Naive thymus-derived CD8-positive, alpha-beta T cell (primary cell): ENCODE results near the gene SYT9. TPM values are rescaled to one million over a fixed set of nuclear protein-coding genes. Genes with fewer than 3 reads are reported as not detected.
A peak's percentile ranks its signal among the peaks of the same experiment; 100 is the strongest.

Experiments
- ATAC-seq, 2 donors: fragments of 150-1000 bp; cut with Tn5 transposase in 1 of 2; sonication (Bioruptor Pico), chemical (Tn5 transposase) in 1 of 2; 1 replicate in 1 of 2; 2 replicates in 1 of 2; pipeline ENCODE4 v1.10.0; 2021; ENCODE audit warnings: mild to moderate bottlenecking in 2 of 2, moderate library complexity in 2 of 2
- POLR2A ChIA-PET: fragments of 350-600 bp; sonication (Branson Sonifier 250); formaldehyde crosslinking; loops from one replicate; lab custom pipeline; 2021; ENCODE audit warnings: antibody characterized with exemption; lab: Charles Lee
- DNase-seq, 10 donors: peaks; one replicate each; pipeline versions ENCODE4 v3.0.0 to v3.0.0-alpha.2; 2020 to 2022
- H3K27ac Mint-ChIP-seq, 10 donors: one replicate each; pipeline ENCODE4 v1.8.0; 2020 to 2022; ENCODE audit warnings: mild to moderate bottlenecking in 10 of 10, mixed read lengths in 10 of 10, moderate library complexity in 4 of 10, inconsistent platforms in 1 of 10
- H3K27me3 Mint-ChIP-seq, 5 donors: one replicate each; pipeline ENCODE4 v1.8.0; 2021 to 2022; ENCODE audit warnings: mixed read lengths in 5 of 5
- H3K36me3 Mint-ChIP-seq, 3 donors: one replicate each; pipeline ENCODE4 v1.8.0; 2020 to 2022; ENCODE audit warnings: mixed read lengths in 3 of 3, mild to moderate bottlenecking in 2 of 3, inconsistent platforms in 1 of 3
- H3K4me1 Mint-ChIP-seq, 4 donors: one replicate each; pipeline ENCODE4 v1.8.0; 2021 to 2022; ENCODE audit warnings: mixed read lengths in 4 of 4
- H3K4me3 Mint-ChIP-seq, 10 donors: one replicate each; pipeline ENCODE4 v1.8.0; 2020 to 2022; ENCODE audit warnings: mild to moderate bottlenecking in 10 of 10, mixed read lengths in 10 of 10, moderate library complexity in 6 of 10, inconsistent platforms in 1 of 10
- H3K9me3 Mint-ChIP-seq, 9 donors: one replicate each; pipeline ENCODE4 v1.8.0; 2020 to 2022; ENCODE audit warnings: mixed read lengths in 9 of 9, mild to moderate bottlenecking in 3 of 9, inconsistent platforms in 1 of 9, moderate library complexity in 1 of 9
- polyA plus RNA-seq, 3 donors: library from polyadenylated mRNA; unstranded; fragments of 300-500 nt; fragmentation: Illumina TruSeq; gene quantifications; one replicate each; pipeline ENCODE4 v1.2.3, GENCODE V29; 2021
- total RNA-seq, 8 experiments: library from RNA in 2 of 8; stranded (reverse) in 2 of 8; gene quantifications; one replicate each; pipeline ENCODE4 v1.2.3 and lab custom pipeline; 2021 to 2026

The SYT9 gene
- total and polyA plus RNA-seq, 5 experiments from 2014 or later, result not detected

DNA sequence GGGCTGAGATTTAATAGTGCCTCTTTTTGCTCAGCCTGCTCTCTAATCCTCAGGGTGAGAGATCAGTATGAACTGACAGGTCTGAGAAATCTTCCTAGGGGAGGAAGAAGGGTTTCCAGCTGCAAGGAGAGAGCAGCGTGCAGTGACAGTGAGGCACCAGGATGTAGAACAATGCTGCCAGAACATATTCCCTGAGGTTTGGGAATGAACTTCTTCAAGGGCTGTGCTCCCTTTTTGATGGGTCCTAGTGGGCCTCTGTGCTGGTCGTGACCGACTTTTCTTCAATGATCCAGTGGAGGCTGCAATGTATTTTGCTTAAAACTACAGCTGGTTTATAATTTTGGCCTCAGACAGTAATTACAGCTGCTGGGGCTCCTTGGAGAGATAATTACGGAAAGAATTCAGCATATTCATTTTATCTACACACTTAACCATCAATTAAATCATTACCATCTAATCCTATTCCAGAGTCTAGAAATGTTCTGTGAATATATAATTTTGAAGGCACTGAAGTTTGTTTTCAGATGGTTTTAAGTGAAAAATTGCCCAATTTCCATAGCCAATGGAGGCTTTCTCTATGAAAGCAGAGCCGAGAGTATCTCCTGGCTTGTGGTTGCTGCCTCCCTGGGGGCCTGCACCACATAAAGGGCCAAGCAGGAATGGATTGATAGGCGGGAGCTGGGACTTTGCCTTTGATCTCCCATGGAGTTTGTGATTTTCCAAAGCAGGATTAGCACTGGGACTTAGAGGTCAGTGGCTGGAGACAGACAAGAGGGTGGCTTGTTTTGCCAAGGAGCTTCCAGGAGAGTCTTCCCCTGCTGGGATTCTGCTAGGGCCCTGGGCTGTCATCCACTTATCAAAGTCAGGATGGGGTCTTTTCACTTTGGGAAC, 192.6 kb downstream of the SYT9 start:
- POLR2A ChIA-PET, result no interaction called here
- H3K36me3 Mint-ChIP-seq, result peaks cover 0 to 4% (median 1%) of the 10 kb centered on the region in 3 donors
- H3K27ac Mint-ChIP-seq, result no peak overlapping the region
- peaks cover 0 to 8% (median 2%) of the 10 kb centered on the region in 5 donors for H3K27me3 Mint-ChIP-seq
- H3K4me3 Mint-ChIP-seq, result no peak overlapping the region
- no peaks in the 10 kb centered on the region for H3K9me3 Mint-ChIP-seq
- DNase-seq, result no peak
- H3K4me1 Mint-ChIP-seq, result no peaks in the 10 kb centered on the region
- ATAC-seq, result no peak

DNA sequence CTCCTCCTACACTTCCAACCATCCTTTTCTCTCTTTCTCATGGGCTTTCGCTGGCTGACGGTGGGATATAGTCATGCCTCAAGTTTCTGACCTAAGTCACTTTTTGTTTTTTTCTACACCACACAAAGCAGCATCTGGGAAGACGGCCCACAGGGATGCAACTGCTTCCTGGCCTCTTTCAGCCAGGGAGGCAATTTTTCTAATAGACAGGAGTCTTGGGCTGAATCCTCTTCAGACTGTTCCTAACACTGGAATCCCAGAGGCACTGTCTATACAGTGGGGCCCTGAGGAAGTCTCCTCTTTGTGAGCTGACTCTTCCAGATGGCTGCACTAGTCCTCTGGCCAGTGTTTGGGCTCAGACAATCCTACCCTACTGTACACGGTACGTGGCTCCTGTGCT, 193.9 kb downstream of the SYT9 start:
- H3K9me3 Mint-ChIP-seq, result no peaks in the 10 kb centered on the region
- DNase-seq, result no peak
- no peak for ATAC-seq
- H3K27me3 Mint-ChIP-seq, result peaks cover 0 to 8% (median 2%) of the 10 kb centered on the region in 5 donors
- peaks cover 0 to 3% (median 0%) of the 10 kb centered on the region in 3 donors for H3K36me3 Mint-ChIP-seq
- no peak overlapping the region for H3K4me3 Mint-ChIP-seq
- H3K4me1 Mint-ChIP-seq, result no peaks in the 10 kb centered on the region
- POLR2A ChIA-PET, result no interaction called here
- H3K27ac Mint-ChIP-seq, result peak overlapping the region in 1 of 10 donors; percentile 27

DNA sequence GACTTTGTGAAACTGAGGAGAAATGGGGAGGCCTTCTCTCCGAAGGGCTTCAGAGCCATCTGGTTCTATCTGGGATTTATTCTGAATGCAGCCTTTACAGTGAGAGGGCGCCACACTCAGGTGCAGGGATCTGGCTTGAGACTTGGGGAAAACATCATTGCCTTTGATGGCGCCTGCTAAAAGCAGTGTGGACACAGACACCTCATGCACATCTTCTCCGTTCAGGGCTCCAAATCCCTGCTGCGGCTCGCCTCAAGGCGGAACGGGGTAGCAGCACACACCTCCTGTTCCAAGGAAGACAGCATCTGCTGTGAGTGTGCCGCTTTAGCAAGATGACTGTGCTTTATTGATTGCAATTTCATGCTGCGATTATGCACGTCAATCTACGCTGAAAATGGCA, 196.5 kb downstream of the SYT9 start:
- H3K27me3 Mint-ChIP-seq, result peaks cover 0 to 8% (median 2%) of the 10 kb centered on the region in 5 donors
- H3K9me3 Mint-ChIP-seq, result no peaks in the 10 kb centered on the region
- H3K4me1 Mint-ChIP-seq, result no peaks in the 10 kb centered on the region
- ATAC-seq (no peak), DNase-seq (no peak)
- no peak overlapping the region for H3K27ac Mint-ChIP-seq
- H3K4me3 Mint-ChIP-seq, result no peak overlapping the region
- POLR2A ChIA-PET, result no interaction called here
- no peaks in the 10 kb centered on the region for H3K36me3 Mint-ChIP-seq

DNA sequence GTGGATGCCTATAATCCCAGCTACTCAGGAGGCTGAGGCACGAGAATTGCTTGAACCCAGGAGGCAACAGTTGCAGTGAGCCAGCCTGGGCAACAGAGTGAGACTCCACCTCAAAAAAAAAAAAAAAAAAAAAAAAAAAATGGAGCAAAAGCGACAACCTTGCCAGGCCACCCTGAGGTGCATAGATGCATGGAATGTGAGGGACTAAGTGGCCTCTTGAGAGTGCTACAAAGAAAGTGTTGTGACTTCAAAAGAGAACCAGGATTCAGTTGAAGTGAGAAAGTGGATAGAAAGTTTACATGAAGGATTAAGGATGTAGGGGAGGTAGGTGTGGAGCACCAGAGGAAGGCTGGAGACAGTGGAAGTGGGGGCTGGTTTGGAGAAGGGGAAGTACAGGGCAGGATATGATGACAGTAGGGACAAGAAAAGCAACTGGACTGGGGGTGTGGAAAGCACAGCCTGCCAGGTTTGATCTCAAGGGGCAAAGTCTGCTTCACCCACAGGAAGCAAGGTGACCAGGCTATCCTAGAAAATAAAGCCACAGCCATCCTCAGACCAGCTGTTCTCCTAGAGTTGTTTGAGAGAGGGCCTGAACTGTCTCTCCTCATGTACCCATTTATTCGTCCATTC, 197.6 kb downstream of the SYT9 start:
- Mint-ChIP-seq H3K9me3 (no peaks in the 10 kb centered on the region), H3K27me3 (peaks cover 0 to 8% (median 2%) of the 10 kb centered on the region in 5 donors), H3K4me3 (no peak overlapping the region), H3K4me1 (no peaks in the 10 kb centered on the region), H3K36me3 (no peaks in the 10 kb centered on the region), H3K27ac (no peak overlapping the region)
- no peak for ATAC-seq
- no peak for DNase-seq
- POLR2A ChIA-PET, result no interaction called here

DNA sequence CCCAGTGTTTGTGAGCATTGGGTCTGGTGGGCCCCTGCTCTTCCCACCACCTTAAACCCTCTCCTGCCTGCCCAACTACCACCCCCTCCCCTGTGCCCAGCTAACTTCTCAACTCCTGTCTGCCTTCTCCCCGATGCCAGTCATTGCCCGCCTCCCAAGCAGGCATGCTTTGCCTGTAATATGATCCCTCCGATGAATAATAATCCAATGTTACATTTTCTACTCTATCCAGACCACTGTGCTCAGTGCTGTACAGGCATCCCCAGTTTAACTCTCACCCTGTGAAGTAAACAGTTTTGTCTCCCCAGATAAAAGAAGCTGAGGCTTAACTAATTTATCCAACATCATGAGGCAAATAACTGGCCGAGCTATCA, 198.1 kb downstream of the SYT9 start:
- H3K9me3 Mint-ChIP-seq, result no peaks in the 10 kb centered on the region

DNA sequence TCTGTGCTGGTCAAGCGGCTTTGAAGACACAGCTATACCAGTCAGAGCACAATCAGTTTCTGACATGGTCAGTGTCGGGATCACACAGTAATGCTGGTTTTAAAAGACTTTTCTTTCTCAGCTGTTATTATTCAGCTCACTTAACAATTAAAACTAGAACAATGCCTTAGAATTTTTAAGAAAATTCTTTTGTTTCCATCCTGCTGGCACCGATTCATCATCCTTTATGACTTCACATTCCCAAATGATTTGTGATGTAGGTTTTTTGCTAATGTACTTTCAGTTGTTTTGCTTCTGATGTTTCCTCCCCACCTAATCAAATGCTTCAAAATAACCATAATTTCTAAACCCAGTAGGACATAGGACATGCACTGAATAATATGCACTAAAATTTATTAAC, 199.1 kb downstream of the SYT9 start:
- H3K4me3 Mint-ChIP-seq, result no peak overlapping the region
- ATAC-seq, result no peak
- POLR2A ChIA-PET, result no interaction called here
- no peaks in the 10 kb centered on the region for H3K36me3 Mint-ChIP-seq
- peaks cover 0 to 4% (median 0%) of the 10 kb centered on the region in 5 donors for H3K27me3 Mint-ChIP-seq
- no peak overlapping the region for H3K27ac Mint-ChIP-seq
- no peak for DNase-seq
- no peaks in the 10 kb centered on the region for H3K4me1 Mint-ChIP-seq
- no peaks in the 10 kb centered on the region for H3K9me3 Mint-ChIP-seq

More for the DNA sequence above, 198.1 kb downstream of the SYT9 start:
- H3K4me3 Mint-ChIP-seq, result no peak overlapping the region
- H3K27ac Mint-ChIP-seq, result peak overlapping the region in 1 of 10 donors; percentile 47
- no peaks in the 10 kb centered on the region for H3K36me3 Mint-ChIP-seq
- H3K27me3 Mint-ChIP-seq, result peaks cover 0 to 8% (median 2%) of the 10 kb centered on the region in 5 donors
- POLR2A ChIA-PET, result no interaction called here
- no peaks in the 10 kb centered on the region for H3K4me1 Mint-ChIP-seq
- ATAC-seq, result no peak
- no peak for DNase-seq

DNA sequence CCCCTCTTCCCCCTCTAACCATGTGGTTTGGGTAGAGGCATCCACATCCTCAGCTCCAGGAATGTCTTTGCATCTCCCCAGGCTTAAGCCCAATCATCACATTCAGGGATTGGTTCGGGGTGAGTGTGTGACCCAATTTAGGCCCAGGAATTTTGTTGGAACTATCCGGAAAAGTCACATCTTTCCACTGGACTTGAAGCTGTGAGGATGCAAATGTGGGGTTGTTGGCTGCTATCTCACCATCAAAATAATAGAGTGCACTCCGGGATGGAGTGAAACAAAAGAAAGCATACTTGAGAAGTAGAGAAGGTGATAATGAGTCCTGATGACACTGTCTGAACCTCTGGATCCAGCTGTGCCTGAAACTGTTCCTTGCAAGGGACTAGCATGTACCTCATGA, 199.8 kb downstream of the SYT9 start:
- DNase-seq (no peak), ATAC-seq (no peak)
- POLR2A ChIA-PET, result no interaction called here
- Mint-ChIP-seq H3K4me3 (no peak overlapping the region), H3K27ac (no peak overlapping the region), H3K9me3 (no peaks in the 10 kb centered on the region), H3K4me1 (no peaks in the 10 kb centered on the region), H3K36me3 (peaks cover 0 to under 1% (median 0%) of the 10 kb centered on the region in 3 donors), H3K27me3 (peaks cover 0 to 4% (median 0%) of the 10 kb centered on the region in 5 donors)

DNA sequence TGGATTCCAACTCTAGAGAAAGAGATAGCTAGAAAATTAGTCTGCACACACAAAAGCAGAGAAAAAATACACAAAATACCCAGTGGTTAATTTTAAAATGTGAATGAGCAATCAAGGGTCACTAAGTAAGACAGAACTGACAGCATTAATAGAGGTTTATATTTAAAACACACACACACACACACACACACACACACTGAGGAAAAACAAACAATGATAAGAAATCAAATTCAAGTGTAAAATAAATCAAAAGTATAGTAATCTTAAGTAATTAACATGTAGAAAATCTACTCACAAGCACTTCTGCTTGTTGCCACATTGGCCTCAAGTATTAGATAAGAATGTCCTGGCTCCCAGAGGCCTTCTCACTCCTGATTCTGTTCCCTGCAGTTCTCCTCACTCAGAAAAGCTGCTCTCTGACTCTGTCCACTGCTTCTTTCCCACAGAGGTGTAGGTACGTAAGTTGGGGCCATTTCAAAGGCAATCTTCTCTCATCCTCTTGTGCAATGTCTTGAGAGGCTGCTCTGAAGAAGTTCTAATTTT, 200.3 kb downstream of the SYT9 start:
- no peak overlapping the region for H3K27ac Mint-ChIP-seq
- H3K36me3 Mint-ChIP-seq, result peaks cover 0 to 3% (median 1%) of the 10 kb centered on the region in 3 donors
- no peak for DNase-seq
- H3K9me3 Mint-ChIP-seq, result no peaks in the 10 kb centered on the region
- peaks cover 0 to 3% (median 0%) of the 10 kb centered on the region in 5 donors for H3K27me3 Mint-ChIP-seq
- H3K4me1 Mint-ChIP-seq, result peaks cover 0 to 2% (median 0%) of the 10 kb centered on the region in 4 donors
- POLR2A ChIA-PET, result no interaction called here
- no peak for ATAC-seq
- H3K4me3 Mint-ChIP-seq, result no peak overlapping the region

DNA sequence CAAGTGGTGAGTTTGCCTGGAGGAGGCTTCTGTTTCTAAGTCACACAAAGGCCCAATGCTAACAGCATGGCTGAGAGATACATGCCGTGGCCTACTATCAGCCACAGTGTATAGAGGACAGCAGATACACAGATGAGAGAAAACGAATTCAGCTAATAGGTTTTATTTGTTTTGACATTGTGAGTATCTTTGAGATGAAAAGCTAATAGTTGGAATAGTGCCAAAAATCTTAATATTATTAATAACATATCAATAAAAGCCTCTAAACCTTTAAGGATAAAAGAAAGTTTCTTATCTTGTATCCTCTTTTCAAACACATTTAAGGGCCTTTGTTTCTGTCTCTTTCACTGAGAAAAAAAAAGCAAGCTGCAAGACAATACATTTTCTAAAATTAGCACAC, 203.2 kb downstream of the SYT9 start:
- ATAC-seq (no peak), DNase-seq (no peak)
- Mint-ChIP-seq H3K27ac (no peak overlapping the region), H3K27me3 (no peaks in the 10 kb centered on the region), H3K9me3 (no peaks in the 10 kb centered on the region), H3K4me3 (no peak overlapping the region), H3K36me3 (peaks cover 0 to 8% (median 7%) of the 10 kb centered on the region in 3 donors), H3K4me1 (peaks cover 0 to 3% (median 0%) of the 10 kb centered on the region in 4 donors)
- POLR2A ChIA-PET, result interaction anchor here (0.7 kb wide), 1 partner anchor 254 kb away, joined by 3 read pairs; no protein-coding TSS in a partner anchor

DNA sequence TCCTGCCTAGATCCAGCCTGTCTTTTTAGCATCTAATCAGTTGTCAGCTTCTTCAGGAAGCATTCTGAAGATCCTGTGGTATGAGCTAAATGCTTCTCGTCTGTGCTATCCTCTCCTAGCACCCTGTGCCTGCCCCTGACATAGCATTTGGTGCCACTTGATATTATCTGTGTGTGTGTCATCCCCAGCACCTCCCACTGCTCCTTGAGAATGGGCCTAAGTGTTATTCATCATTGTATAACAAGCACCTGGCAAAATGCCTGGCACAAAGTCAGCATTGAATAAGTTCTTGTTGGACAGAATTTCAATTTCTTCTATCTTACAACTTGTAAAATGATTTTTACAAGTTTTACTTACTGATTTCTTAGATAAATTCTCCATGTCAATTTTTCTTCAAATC, 205.5 kb downstream of the SYT9 start:
- Mint-ChIP-seq H3K9me3 (no peaks in the 10 kb centered on the region), H3K27ac (no peak overlapping the region), H3K36me3 (peaks cover 0 to 10% (median 8%) of the 10 kb centered on the region in 3 donors), H3K27me3 (no peaks in the 10 kb centered on the region), H3K4me3 (no peak overlapping the region), H3K4me1 (peaks cover 0 to 4% (median under 1%) of the 10 kb centered on the region in 4 donors)
- POLR2A ChIA-PET, result no interaction called here
- DNase-seq (no peak), ATAC-seq (no peak)

DNA sequence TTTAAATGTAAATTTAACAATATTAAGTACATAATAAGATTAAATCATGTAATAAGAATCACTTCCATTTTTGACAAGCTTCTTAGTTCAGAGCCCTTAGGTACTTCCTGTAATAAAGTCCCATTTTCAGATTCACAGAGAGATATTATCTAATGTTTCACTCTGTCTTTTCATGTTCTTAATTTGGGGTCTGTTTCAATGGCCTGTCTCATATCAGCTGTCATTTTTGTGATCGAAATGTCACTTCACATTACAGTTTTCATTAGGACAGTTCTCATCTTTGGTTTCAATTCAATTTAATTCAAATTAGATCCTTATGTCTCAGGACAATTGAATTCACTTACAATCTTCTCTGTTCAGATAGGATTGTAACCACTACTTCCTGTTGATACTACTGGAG, 211.0 kb downstream of the SYT9 start:
- Mint-ChIP-seq H3K4me1 (peaks cover 7 to 12% (median 9%) of the 10 kb centered on the region in 4 donors), H3K27ac (peak overlapping the region in 6 of 10 donors; percentile 12 to 80 (median 47)), H3K36me3 (peaks cover 0 to 10% (median 7%) of the 10 kb centered on the region in 3 donors), H3K4me3 (peak overlapping the region in 2 of 10 donors; percentile 16 to 19), H3K9me3 (no peaks in the 10 kb centered on the region), H3K27me3 (peaks cover 0 to 3% (median 0%) of the 10 kb centered on the region in 5 donors)
- no peak for DNase-seq
- ATAC-seq, result no peak
- POLR2A ChIA-PET, result interaction anchor here (0.7 kb wide), 1 partner anchor 64 kb away, joined by 3 read pairs; no protein-coding TSS in a partner anchor

DNA sequence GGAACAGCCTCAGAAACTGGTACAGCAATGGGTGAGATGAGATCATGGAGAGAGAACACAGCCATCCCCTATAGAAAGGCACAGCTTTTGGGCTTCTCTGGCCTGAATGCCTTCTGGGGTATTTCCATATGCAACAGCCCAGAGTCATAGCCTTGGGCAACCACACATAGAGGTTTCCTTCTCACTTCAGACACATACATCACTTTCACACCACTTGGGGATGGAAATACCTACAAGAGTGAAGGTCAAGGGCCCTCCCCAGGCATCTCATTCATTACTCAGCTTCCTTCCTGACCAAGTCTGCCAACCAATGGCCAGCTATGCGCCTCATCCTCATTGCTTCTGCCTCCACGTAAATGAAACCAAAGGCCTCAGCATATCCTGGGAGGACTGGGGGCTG, 215.9 kb downstream of the SYT9 start:
- H3K36me3 Mint-ChIP-seq, result peaks cover 0 to 12% (median 5%) of the 10 kb centered on the region in 3 donors
- ATAC-seq, result no peak
- DNase-seq, result no peak
- no peaks in the 10 kb centered on the region for H3K9me3 Mint-ChIP-seq
- no peak overlapping the region for H3K4me3 Mint-ChIP-seq
- H3K27me3 Mint-ChIP-seq, result peaks cover 0 to 3% (median 0%) of the 10 kb centered on the region in 5 donors
- POLR2A ChIA-PET, result no interaction called here
- no peak overlapping the region for H3K27ac Mint-ChIP-seq
- peaks cover 5 to 11% (median 7%) of the 10 kb centered on the region in 4 donors for H3K4me1 Mint-ChIP-seq
